ENCODE measurements around the gene CYTH1. TPM values are rescaled to one million over a fixed set of nuclear protein-coding genes. Genes with fewer than 3 reads are reported as not detected.
A peak's percentile ranks its signal among the peaks of the same experiment; 100 is the strongest.
"Not testable (repeated sequence)": the region's sequence is repeated elsewhere in the genome, so short reads cannot be mapped to it uniquely, and the experiment has no call there.

The CYTH1 gene
- polyA plus RNA-seq, 10 donors, result 16.8 to 25.9 (median 22.5) TPM

GRCh38 chr17:78672005-78672404 is 110.1 kb downstream of the CYTH1 start:
- no peak for DNase-seq

GRCh38 chr17:78671726-78672001 is 110.4 kb downstream of the CYTH1 start:
- DNase-seq, result not testable (repeated sequence)

- DNase-seq, result no peak
Observed at GRCh38 chr17:78670850-78671725, 111.0 kb downstream of the CYTH1 start.

- DNase-seq, result no peak
Observed at GRCh38 chr17:78669975-78670518, 112.0 kb downstream of the CYTH1 start.

- DNase-seq, result no peak
Observed at GRCh38 chr17:78669256-78669974, 112.7 kb downstream of the CYTH1 start.

- no peak for DNase-seq
Observed at GRCh38 chr17:78668847-78669246, 113.2 kb downstream of the CYTH1 start.

- no peak for DNase-seq
Observed at GRCh38 chr17:78667741-78668640, 114.1 kb downstream of the CYTH1 start.

- DNase-seq, result no peak
Observed at GRCh38 chr17:78667091-78667490, 115.0 kb downstream of the CYTH1 start.

GRCh38 chr17:78665952-78666920 is 115.8 kb downstream of the CYTH1 start:
- peak in 1 of 3 donors; percentile 51 for DNase-seq

- DNase-seq, result no peak
Observed at GRCh38 chr17:78665387-78665951, 116.6 kb downstream of the CYTH1 start.

- DNase-seq, result peak in 1 of 3 donors; percentile 61
Observed at GRCh38 chr17:78664476-78665386, 117.3 kb downstream of the CYTH1 start.

- DNase-seq, result no peak
Observed at GRCh38 chr17:78661093-78661770, 120.8 kb downstream of the CYTH1 start.

GRCh38 chr17:78659546-78659945 is 122.5 kb downstream of the CYTH1 start:
- no peak for DNase-seq

GRCh38 chr17:78658281-78658785 is 123.7 kb downstream of the CYTH1 start:
- peak in 2 of 3 donors; percentile 27 to 59 for DNase-seq

GRCh38 chr17:78655251-78655940 is 126.7 kb downstream of the CYTH1 start:
- DNase-seq, result no peak

GRCh38 chr17:78654325-78654724 is 127.7 kb downstream of the CYTH1 start:
- DNase-seq, result no peak

- DNase-seq, result no peak
Observed at GRCh38 chr17:78653382-78653781, 128.7 kb downstream of the CYTH1 start.

- DNase-seq, result no peak
Observed at GRCh38 chr17:78652913-78653312, 129.2 kb downstream of the CYTH1 start.

Data from muscle of back (tissue), 11 donors.